ENCODE results near the gene COBL. TPM values are rescaled to one million over a fixed set of nuclear protein-coding genes. Genes with fewer than 3 reads are reported as not detected.

Gene COBL
- total RNA-seq, 4 donors from 2014 or later, result 5.9 to 21.3 (median 7.8) TPM

DNA sequence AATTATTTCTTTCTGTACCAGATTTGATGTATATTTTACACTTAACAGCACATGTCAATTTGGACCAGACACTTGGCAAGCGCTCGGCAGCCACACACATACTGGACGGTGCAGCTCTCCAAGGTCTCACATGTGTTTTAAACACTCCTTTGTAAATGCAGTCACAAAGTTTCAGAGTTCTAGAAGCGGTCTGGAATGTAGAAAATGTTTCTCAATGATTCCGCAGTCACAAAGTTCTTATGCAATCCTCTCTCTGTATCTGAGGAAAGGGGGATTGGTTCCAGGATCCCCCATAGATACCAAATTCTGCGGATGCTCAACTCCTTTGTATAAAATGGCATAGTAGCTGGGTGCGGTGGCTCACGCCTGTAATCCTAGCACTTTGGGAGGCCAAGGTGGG is 280.9 kb downstream of the COBL start:
- WGBS, 2 donors, result 89% methylated on average over 5 to 8 of the region's 8 CpGs
- TF ChIP-seq POLR2A (IDR thresholded peaks at IDR 0.05), result no peak
- TF ChIP-seq, protein P1, sequence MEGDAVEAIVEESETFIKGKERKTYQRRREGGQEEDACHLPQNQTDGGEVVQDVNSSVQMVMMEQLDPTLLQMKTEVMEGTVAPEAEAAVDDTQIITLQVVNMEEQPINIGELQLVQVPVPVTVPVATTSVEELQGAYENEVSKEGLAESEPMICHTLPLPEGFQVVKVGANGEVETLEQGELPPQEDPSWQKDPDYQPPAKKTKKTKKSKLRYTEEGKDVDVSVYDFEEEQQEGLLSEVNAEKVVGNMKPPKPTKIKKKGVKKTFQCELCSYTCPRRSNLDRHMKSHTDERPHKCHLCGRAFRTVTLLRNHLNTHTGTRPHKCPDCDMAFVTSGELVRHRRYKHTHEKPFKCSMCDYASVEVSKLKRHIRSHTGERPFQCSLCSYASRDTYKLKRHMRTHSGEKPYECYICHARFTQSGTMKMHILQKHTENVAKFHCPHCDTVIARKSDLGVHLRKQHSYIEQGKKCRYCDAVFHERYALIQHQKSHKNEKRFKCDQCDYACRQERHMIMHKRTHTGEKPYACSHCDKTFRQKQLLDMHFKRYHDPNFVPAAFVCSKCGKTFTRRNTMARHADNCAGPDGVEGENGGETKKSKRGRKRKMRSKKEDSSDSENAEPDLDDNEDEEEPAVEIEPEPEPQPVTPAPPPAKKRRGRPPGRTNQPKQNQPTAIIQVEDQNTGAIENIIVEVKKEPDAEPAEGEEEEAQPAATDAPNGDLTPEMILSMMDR (IDR thresholded peaks at IDR 0.05), result no peak
- Histone ChIP-seq H3K27ac (no peak overlapping the region), H3K27me3 (no peaks in the 10 kb centered on the region), H3K4me3 (no peak overlapping the region), H3K9me3 (no peaks in the 10 kb centered on the region), H3K4me1 (peaks cover 0 to 10% (median 0%) of the 10 kb centered on the region in 3 donors), H3K36me3 (no peaks in the 10 kb centered on the region)
- DNase-seq, result no peak
- intact Hi-C loops (cut with DNase I), result no loop called here

DNA sequence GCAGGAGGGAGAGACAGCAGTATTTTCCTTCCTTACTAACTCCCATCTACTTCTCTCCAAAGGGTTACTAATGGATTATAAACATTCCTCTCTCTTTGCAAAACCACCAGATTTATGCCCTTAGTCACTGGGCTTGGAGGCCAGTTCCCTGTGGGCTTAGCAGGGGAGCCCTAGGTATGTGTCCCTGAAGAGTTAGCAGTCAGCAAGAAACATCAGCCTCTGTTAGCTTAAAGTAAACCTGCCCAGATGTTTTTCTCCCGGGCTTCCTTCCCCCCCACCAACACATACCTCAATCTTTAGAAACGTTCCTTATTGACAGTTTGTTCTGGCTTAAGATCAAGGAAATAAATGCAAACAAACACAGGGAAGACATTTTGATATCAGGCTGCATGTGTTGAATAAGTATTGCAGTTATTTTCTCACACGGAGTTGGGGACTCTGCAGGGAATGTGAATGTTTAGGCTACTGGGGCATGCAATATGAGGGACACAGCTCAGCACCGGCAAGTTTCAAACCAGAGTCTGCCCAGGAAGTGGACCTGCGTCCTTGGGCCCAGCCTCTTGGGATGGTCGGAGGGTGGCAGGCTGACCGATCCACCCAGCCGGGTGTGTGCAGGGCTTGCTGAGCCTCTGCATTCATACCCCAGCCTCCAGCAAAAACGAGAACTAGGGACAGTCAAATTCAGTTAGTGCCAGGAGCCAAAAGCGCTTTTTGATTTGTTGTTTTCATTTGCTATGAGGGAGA is 281.9 kb downstream of the COBL start:
- Histone ChIP-seq H3K27ac (no peak overlapping the region), H3K4me1 (peaks cover 0 to 10% (median 0%) of the 10 kb centered on the region in 3 donors), H3K9me3 (no peaks in the 10 kb centered on the region), H3K36me3 (no peaks in the 10 kb centered on the region), H3K4me3 (no peak overlapping the region), H3K27me3 (no peaks in the 10 kb centered on the region)
- intact Hi-C loops (cut with DNase I), result no loop called here
- TF ChIP-seq POLR2A (IDR thresholded peaks at IDR 0.05), result no peak
- TF ChIP-seq, protein P1 (IDR thresholded peaks at IDR 0.05), result no peak
- 41 to 46% methylated on average over 9 to 10 of the region's 10 CpGs for WGBS, 2 donors
- DNase-seq, result no peak

DNA sequence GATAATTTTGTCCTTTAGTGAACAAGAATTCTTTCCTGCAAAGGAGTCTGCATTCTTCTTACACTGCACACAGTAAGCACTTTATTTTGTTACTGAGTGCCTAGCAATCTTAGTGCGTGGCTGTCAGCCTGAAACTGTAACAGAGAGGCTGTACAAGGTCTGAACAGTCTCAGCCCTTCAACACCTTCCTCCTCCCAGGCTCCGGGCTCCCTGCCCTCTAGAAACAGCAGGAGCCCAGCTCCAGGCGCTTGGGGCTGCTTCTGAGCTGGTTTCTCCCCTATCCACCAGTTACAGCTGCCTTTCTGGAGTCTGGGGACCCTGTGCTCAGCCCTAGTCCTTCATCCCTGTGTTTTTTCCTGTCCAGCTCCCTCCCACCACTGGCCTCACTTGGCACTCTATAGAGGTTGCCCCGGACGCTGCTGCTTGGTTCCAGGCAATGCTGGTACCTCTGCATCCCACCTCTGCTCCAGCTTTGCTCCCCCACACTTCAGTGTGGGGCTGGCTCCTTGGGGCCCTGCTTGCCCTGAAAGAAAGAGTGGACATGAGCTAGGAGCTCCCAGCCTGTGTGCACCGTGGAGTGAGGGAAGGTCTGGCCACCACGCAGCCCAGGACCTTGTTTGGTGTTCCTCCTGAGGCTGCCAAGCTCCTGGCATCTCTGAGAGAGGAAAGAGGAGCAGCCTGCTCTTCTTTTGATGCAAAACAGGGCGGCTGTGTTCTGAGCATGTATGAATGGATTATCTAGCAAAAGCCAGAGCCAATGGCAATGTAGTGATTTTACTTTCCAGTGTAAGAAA is 282.7 kb downstream of the COBL start:
- Histone ChIP-seq H3K9me3 (no peaks in the 10 kb centered on the region), H3K36me3 (peaks cover 0 to 5% (median 0%) of the 10 kb centered on the region in 3 donors), H3K4me1 (peaks cover 0 to 10% (median 0%) of the 10 kb centered on the region in 3 donors), H3K27ac (no peak overlapping the region), H3K4me3 (no peak overlapping the region), H3K27me3 (no peaks in the 10 kb centered on the region)
- 61 to 83% methylated on average over 2 to 7 of the region's 8 CpGs for WGBS, 2 donors
- intact Hi-C loops (cut with DNase I), result no loop called here
- DNase-seq, result no peak
- TF ChIP-seq, protein P1 (IDR thresholded peaks at IDR 0.05), result no peak
- no peak for TF ChIP-seq POLR2A (IDR thresholded peaks at IDR 0.05)

DNA sequence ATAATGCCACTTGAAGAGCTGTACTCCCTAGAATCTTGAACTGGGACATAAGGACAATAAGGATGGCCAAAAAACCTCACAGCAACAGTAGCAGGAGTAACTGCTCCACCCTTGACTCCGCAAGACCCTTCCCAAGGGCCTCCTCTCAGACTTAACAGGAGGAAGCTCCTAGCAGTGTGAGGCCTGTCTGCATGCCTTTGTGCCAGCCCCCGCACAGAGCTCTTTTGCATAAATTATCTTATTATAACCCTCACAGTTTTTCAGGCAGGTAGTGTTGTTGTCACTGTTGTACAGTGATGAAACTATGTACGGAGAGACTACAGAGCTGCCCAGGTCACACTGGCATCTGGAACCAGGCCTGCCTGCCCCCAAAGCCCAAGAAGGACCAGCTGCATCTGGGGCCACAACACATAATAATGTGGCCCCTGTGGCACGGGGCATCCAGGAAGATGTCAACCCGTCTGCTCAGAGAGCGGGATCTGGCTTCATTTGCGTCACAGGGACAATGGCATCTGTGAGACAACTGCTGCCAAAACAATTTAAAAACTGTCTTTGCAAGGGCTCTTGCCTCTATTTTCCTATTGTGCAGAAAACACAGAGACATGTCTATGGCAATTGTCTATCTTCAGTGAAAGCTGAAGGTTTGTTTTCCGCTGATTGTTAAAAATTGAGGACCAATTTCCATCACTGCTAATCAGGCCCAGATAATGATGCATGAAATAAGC is 284.7 kb downstream of the COBL start:
- Histone ChIP-seq H3K27me3 (no peaks in the 10 kb centered on the region), H3K4me1 (peaks cover 0 to 10% (median 0%) of the 10 kb centered on the region in 3 donors), H3K36me3 (peaks cover 0 to 25% (median 0%) of the 10 kb centered on the region in 3 donors), H3K9me3 (no peaks in the 10 kb centered on the region), H3K4me3 (no peak overlapping the region), H3K27ac (no peak overlapping the region)
- TF ChIP-seq, protein P1 (IDR thresholded peaks at IDR 0.05), result no peak
- TF ChIP-seq POLR2A (IDR thresholded peaks at IDR 0.05), result no peak
- 91 to 94% methylated on average over 7 to 8 of the region's 8 CpGs for WGBS, 2 donors
- intact Hi-C loops (cut with DNase I), result no loop called here
- DNase-seq, result no peak
